OCI-LY3 (cell line): ENCODE data around the gene CCDC50.
A peak's percentile ranks its signal among the peaks of the same experiment; 100 is the strongest.

Experiments
- H2AFZ ChIP-seq: fragments of 200-600, 300-600 bp; shearing (Covaris generic); 2 replicates; pipeline ENCODE4 v1.6.0; 2014; ENCODE audit warnings: antibody characterized with exemption, low read depth, low read length
- H3K27ac ChIP-seq: fragments of 200-600, 300-600 bp; sonication (generic); 2 replicates; pipeline ENCODE4 v1.5.1; 2014; ENCODE audit warnings: mild to moderate bottlenecking, low read length, moderate library complexity, mixed read lengths
- H3K27me3 ChIP-seq: fragments of 200-600, 300-600 bp; sonication (generic); 2 replicates; pipeline ENCODE4 v1.6.1; 2014; ENCODE audit warnings: low read depth, low read length, mixed read lengths
- H3K36me3 ChIP-seq: fragments of 200-600, 300-600 bp; sonication (generic); replicated peaks from 2 replicates; pipeline ENCODE3; 2014; ENCODE audit warnings: low read depth, low read length, mixed read lengths
- H3K4me1 ChIP-seq: fragments of 300-600, 200-600 bp; sonication (generic); 2 replicates; pipeline ENCODE4 v1.6.1; 2014; ENCODE audit warnings: low read length, mixed read lengths
- H3K4me2 ChIP-seq: fragments of 200-600, 300-600 bp; sonication (generic); 2 replicates; pipeline ENCODE4 v1.6.1; 2014; ENCODE audit warnings: low read length, mixed read lengths
- H3K4me3 ChIP-seq: fragments of 300-600, 200-600 bp; sonication (generic); 2 replicates; pipeline ENCODE4 v1.5.1; 2014; ENCODE audit warnings: antibody characterized with exemption, mild to moderate bottlenecking, low read length, moderate library complexity
- H3K79me2 ChIP-seq: fragments of 300-600, 200-600 bp; shearing (Covaris generic); 2 replicates; pipeline ENCODE4 v1.6.1; 2014; ENCODE audit warnings: mild to moderate bottlenecking, low read length, mixed read lengths
- H3K9ac ChIP-seq: fragments of 300-600, 200-600 bp; shearing (Covaris generic); 2 replicates; pipeline ENCODE4 v1.6.0; 2014; ENCODE audit warnings: mild to moderate bottlenecking, low read length, moderate library complexity
- H3K9me3 ChIP-seq: fragments of 200-600, 300-600 bp; shearing (Covaris generic); 2 replicates; pipeline ENCODE4 v1.6.1; 2014; ENCODE audit warnings: low read length, mixed read lengths; ENCODE audit not compliant: insufficient read depth
- H4K20me1 ChIP-seq: fragments of 200-600, 300-600 bp; sonication (generic); 2 replicates; pipeline ENCODE4 v1.6.1; 2016; ENCODE audit warnings: low read length, mixed read lengths; ENCODE audit not compliant: insufficient read depth
- CTCF ChIP-seq: fragments of 200-600, 300-600 bp; sonication (generic); IDR thresholded peaks from 2 replicates; pipeline ENCODE4 v1.5.1; 2014; ENCODE audit warnings: antibody characterized with exemption, low read length, low read depth
- EZH2phosphoT487 ChIP-seq: fragments of 200-600 bp; shearing (Covaris generic); IDR thresholded peaks from 2 replicates; pipeline ENCODE4 v1.6.1; 2018; ENCODE audit warnings: antibody characterized with exemption, mixed run types, low read depth

Gene CCDC50

GRCh38 chr3:191435981-191436380 lies 106.8 kb downstream of the CCDC50 start:
- no peak for TF ChIP-seq CTCF
- TF ChIP-seq EZH2phosphoT487: no peak
- Histone ChIP-seq H3K9me3 (no peaks in the 10 kb centered on the region), H3K27me3 (no peaks in the 10 kb centered on the region), H3K79me2 (no peaks in the 10 kb centered on the region), H3K9ac (no peak overlapping the region), H3K4me3 (no peak overlapping the region), H4K20me1 (no peaks in the 10 kb centered on the region), H3K36me3 (no peaks in the 10 kb centered on the region), H3K4me2 (no peak overlapping the region), H3K4me1 (peaks cover 9% of the 10 kb centered on the region), H2AFZ (no peak overlapping the region), H3K27ac (no peak overlapping the region)

DNA sequence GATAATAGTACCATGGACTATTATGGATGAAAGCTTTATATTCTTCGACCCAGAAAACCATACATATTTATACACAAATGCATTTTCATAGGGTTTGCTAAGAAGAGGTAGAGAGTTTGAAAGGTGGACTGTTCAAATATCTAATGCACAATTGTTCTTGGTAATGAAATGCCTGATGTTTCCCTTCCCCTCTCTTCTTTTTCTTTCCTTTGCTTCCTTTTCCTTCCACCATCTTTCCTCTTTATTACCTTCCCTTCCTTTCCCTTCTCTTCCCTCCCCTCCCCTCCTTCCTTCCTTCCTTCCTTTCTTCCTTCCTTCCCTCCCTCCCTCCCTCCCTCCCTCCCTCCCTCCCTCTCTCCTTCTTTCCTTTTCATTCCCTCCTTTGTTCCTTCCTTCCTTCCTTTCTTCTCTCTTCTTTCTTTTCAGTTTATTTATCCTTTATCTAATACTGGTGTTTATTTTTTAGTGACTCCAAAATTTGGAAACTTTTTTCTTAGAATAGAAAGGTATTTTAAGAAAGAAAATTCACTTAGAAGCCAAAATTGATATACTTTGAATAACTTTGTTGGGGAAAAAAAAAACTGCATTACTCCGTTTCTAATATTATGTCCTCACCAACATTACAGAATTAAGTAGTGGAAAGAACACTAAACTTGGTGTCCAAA lies 109.1 kb downstream of the CCDC50 start:
- no peaks in the 10 kb centered on the region for H4K20me1 ChIP-seq

DNA sequence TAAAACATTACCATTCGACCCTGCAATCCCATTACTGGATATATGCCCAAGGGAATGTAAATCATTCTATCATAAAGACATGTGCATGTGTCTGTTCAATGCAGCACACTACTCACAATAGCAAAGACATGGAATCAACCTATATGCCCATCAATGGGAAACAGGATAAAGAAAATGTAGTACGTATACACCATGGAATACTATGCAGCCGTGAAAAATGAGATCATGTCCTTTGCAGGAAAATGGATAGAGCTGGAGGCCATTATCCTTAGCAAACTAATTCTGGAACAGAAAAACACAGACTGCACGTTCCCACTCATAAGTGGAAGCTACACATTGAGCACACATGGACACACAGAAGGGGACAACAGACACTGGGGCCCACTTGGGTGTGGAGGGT lies 111.3 kb downstream of the CCDC50 start:
- no peak overlapping the region for H3K4me3 ChIP-seq
- TF ChIP-seq CTCF: no peak
- no peak for TF ChIP-seq EZH2phosphoT487

More for the DNA sequence above, 109.1 kb downstream of the CCDC50 start:
- Histone ChIP-seq H3K4me2 (no peak overlapping the region), H3K4me3 (no peak overlapping the region), H3K9me3 (no peaks in the 10 kb centered on the region), H3K4me1 (peaks cover 22% of the 10 kb centered on the region), H3K27me3 (no peaks in the 10 kb centered on the region), H2AFZ (no peak overlapping the region), H3K79me2 (no peaks in the 10 kb centered on the region), H3K36me3 (no peaks in the 10 kb centered on the region), H3K27ac (no peak overlapping the region), H3K9ac (no peak overlapping the region)
- TF ChIP-seq EZH2phosphoT487 (no peak), CTCF (no peak)

DNA sequence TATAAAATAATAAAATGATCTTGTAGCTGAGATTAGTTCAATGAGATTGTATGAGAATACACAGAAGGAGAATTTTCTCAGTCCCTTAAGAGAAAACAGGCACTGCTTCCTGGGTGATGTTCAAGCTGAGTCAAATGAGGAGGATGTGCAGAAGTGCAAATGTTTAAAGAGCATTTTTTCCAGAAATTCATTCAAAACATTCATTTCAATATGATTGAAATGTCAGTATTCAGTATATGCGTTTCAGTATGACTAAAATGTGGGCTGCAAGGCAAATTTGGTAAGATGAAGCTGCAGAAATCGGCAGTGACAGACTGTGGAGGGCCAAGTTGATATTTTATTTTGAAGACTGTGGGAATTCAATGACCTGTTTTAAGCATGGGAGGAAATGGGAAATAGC lies 112.5 kb downstream of the CCDC50 start:
- H3K27ac ChIP-seq: no peak overlapping the region
- TF ChIP-seq EZH2phosphoT487 (no peak), CTCF (no peak)

More for the DNA sequence above, 111.3 kb downstream of the CCDC50 start:
- Histone ChIP-seq H2AFZ (no peak overlapping the region), H4K20me1 (no peaks in the 10 kb centered on the region), H3K36me3 (no peaks in the 10 kb centered on the region), H3K79me2 (no peaks in the 10 kb centered on the region), H3K27ac (no peak overlapping the region), H3K4me2 (no peak overlapping the region), H3K9me3 (no peaks in the 10 kb centered on the region), H3K27me3 (no peaks in the 10 kb centered on the region), H3K9ac (no peak overlapping the region), H3K4me1 (peaks cover 21% of the 10 kb centered on the region)

More for the DNA sequence above, 112.5 kb downstream of the CCDC50 start:
- H3K36me3 ChIP-seq: no peaks in the 10 kb centered on the region
- no peak overlapping the region for H2AFZ ChIP-seq
- 0 out of 2 replicates have a peak overlapping the region, but pooled peaks have one; percentile 15 for H3K4me3 ChIP-seq
- no peaks in the 10 kb centered on the region for H3K9me3 ChIP-seq
- H3K4me1 ChIP-seq: peaks cover 13% of the 10 kb centered on the region
- no peaks in the 10 kb centered on the region for H3K79me2 ChIP-seq
- no peaks in the 10 kb centered on the region for H4K20me1 ChIP-seq
- no peaks in the 10 kb centered on the region for H3K27me3 ChIP-seq
- no peak overlapping the region for H3K9ac ChIP-seq
- peak overlapping the region; percentile 41 for H3K4me2 ChIP-seq
